T1000 (cell line): ENCODE results near the gene SFXN5.
"Not testable (repeated sequence)": the region's sequence is repeated elsewhere in the genome, so short reads cannot be mapped to it uniquely, and the experiment has no call there.

ENCODE experiments used
- DNase-seq: peaks from one replicate; lab custom pipeline; 2025; ENCODE audit warnings: mixed read lengths; lab: John Stamatoyannopoulos, UW

SFXN5 gene

GRCh38 chr2:73101626-73102256, 30.2 kb upstream of the SFXN5 start:
- DNase-seq, result no peak

DNA sequence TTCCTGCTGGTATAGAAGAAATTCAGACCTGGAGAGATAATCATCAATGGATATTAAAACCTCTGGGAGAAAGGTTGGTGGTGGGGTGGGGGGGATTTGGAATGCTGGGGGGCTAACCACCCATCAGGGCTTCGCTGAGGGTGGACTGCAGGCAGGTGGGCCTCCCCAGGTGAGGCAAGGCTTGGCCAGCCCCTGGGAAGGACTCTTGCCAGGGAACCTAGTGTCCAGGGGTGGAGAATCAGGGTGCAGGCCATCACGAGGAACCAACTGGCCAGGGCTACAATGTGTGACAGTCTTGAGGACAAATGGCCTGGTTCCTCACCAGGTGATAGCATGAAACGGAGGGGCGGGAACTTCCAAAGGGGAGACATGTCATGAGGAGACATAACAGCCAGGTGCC, 29.4 kb upstream of the SFXN5 start:
- DNase-seq, result no peak

DNA sequence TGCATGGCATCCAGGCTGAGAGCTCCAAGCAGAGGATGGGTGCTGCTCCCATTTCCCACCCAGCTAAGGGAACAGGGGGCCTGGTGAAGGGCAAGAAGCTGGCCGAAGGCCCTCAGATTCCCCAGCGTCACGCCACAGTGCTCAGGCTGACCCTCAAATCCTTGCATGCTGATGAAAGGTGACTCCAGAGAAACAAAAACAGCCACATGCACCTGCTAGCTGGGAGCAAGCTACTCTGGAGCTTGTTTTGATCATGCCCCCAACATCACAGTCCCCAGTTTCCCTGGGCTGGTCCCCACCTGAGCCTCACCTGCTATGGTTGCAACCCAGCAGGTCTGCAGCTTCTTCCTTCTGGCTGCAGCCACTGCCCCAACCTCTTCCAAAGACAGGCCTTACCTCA, 28.0 kb upstream of the SFXN5 start:
- no peak for DNase-seq

DNA sequence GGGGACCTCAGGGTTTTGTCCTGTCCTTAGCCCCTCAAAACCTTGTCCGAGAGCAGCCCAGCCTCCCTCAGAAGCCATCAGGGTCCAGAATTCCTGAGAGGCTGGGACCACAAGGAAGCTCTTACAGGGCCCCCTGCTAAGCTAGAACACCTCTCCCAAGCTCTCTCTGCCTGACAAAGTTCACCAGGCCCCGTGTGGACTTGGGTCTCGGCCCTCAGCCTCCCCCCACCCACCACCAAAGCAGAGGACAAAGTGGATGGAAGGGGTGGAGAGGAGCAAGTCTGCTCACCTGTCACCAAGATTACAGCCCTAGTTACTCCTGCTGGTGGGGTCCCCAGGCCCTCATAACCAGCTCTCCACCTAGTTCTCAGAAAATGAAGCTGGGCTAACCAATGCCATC, 24.4 kb upstream of the SFXN5 start:
- DNase-seq, result no peak

GRCh38 chr2:73093601-73094218, 22.2 kb upstream of the SFXN5 start:
- DNase-seq, result not testable (repeated sequence)

- DNase-seq, result no peak
These were observed 20.8 kb upstream of the SFXN5 start for GRCh38 chr2:73092146-73092783.

DNA sequence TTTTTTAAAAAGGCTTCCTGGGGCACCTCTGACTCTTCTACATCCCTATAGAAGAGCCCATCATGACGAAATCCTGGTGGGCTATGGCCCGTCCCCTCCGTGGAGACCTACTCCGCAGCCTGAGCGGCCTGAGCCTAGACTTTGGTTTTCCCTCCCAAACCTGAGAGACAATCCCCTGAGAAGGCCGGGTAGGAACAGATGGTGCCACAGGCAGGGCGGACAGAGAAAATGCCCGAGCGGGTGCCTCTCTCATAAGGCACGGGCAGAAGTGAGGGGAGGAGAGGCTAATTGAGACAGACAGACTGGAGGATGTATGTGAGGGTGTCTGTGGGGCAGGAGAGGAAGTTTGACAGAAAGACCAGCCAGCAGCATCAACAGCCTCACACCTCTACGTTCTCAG, 20.2 kb upstream of the SFXN5 start:
- no peak for DNase-seq

- no peak for DNase-seq
These were observed 19.7 kb upstream of the SFXN5 start for GRCh38 chr2:73091164-73091563.

- DNase-seq, result peak; percentile 83
These were observed 17.9 kb upstream of the SFXN5 start for GRCh38 chr2:73089270-73090030.

DNA sequence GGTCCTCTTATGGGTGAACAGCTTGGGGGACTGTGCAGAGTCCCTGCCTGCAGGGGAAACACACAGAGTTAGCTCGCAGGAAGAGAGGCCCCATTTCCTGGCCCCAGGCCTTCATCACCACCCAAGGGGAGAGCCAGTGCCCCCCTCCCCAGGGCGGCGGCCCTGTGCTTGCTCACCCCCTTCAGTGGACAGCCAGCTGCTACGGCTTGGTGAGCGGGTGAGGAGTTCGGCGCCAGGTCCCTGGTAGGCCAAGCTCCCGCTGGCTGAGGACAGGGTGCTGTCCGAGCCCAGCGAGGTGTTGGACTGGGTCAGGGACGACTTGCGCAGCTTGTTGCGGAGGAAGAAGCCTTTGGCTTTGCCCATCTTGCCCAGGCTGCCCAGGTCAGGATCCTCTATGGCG, 17.2 kb upstream of the SFXN5 start:
- DNase-seq, result no peak

DNA sequence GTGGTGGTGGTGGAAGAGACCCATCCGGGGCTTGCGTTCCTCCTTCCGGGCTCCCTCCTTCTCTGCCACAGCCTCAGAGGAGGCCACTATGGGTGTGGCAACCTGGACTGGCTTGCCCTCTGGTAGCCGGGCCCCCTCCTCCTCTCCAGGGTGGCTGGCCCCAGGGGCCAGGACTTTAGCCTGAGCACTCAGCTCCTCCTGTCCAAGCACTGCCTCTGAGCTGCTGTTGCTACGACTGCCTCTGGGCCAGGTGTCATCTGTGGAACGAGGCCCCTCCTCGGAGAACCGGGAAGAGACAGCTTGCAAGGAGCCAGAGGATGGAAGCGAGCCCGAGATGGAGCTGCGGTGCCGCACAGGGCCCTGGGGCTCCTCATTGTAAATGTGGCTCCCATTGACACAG, 16.7 kb upstream of the SFXN5 start:
- no peak for DNase-seq

DNA sequence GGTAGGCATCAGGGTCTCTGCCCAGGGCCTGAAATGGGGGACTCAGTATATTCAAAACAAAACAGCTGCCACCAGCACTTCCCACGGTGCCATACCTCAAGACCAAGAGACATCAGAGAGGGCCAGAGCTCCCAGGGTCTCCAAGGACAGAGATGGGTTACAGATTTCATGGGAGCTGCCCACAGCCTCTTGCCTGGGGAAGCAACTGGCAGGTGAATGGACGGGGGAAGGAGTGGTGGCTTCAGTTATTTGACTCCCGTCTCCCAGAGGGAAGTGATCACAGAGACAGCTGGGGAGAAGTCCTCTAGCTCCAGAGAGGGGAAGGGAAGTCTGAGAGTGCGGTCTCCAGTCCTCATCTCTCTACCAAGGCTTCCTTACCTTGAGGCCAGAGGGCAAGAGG, 15.8 kb upstream of the SFXN5 start:
- no peak for DNase-seq

DNA sequence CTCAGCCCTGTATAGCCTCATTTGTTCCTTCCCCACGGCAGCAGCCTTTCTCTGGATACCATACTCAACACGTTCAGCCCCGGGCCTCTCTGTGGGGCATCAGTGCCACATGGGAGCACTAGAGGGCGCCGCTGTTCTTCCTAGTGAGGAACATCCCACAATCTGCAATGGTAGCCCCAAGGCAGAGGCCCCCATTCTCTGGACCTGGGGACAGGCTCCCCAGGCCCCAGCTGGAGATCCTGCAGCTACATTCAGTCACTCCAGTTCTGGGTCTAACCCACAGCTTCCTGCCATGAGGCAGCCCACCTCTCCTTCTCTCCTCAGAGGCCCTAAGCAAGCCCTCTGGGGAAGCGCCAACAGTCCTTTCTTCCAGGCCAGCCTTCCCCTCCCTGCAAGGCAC, 14.2 kb upstream of the SFXN5 start:
- DNase-seq, result peak; percentile 64

DNA sequence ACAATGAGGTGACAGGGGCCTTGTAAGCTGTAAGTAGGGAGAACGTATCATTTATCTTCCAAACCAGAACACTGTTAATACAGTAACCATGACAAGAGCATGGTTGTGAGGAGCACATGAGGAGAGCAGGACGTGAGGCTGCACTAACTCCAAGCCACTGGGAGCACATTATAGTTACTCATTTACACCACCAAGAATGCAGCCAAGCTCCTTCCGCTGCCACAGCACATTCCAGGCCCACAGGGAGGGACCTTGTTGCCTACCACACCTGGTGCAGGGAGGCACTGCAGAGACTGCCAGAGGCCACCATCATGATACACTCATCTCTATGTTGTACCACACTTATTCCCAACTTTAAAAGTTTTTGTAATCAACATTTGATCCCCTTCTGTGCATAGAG, 13.5 kb upstream of the SFXN5 start:
- DNase-seq, result no peak

- no peak for DNase-seq
These were observed 12.6 kb upstream of the SFXN5 start for GRCh38 chr2:73083886-73084800.

GRCh38 chr2:73082523-73083410, 11.3 kb upstream of the SFXN5 start:
- DNase-seq, result no peak

DNA sequence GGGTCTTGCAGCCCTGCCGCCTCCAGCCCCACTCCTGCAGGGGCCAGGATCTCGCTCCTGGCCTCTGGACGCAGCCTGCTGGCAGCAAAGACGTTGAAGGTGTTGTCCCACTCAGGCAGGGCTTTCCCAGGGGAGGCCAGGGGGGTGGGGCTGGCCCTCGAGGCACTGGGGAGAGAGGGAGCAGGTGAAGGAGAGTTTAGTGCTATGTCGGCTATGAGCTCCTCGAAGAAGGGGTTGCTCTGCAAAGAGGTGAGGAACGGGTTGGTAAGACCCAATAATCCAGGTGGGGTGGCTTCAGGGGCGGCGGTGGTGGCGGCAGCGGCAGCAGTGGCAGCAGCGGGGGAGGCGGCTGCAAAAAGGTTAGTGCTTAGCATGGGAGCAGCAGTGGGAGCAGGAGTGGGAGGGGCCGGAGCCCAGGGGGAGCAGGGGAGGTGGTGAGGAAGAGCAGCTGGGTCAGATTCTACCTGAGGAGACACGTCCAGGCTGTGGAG, 9.7 kb upstream of the SFXN5 start:
- DNase-seq, result no peak

- no peak for DNase-seq
These were observed 9.0 kb upstream of the SFXN5 start for GRCh38 chr2:73080321-73081131.

- no peak for DNase-seq
These were observed 8.1 kb upstream of the SFXN5 start for GRCh38 chr2:73079636-73080035.
